ENCODE measurements around the gene CMTM5. TPM values are rescaled to one million over a fixed set of nuclear protein-coding genes. Genes with fewer than 3 reads are reported as not detected.
"Not testable (repeated sequence)": the region's sequence is repeated elsewhere in the genome, so short reads cannot be mapped to it uniquely, and the experiment has no call there.

The CMTM5 gene
- total RNA-seq, 3 donors from 2014 or later (not counting 1 experiment from before 2014, with no cell fraction given) = 2.9 to 4.5 TPM; not detected in 1

DNA sequence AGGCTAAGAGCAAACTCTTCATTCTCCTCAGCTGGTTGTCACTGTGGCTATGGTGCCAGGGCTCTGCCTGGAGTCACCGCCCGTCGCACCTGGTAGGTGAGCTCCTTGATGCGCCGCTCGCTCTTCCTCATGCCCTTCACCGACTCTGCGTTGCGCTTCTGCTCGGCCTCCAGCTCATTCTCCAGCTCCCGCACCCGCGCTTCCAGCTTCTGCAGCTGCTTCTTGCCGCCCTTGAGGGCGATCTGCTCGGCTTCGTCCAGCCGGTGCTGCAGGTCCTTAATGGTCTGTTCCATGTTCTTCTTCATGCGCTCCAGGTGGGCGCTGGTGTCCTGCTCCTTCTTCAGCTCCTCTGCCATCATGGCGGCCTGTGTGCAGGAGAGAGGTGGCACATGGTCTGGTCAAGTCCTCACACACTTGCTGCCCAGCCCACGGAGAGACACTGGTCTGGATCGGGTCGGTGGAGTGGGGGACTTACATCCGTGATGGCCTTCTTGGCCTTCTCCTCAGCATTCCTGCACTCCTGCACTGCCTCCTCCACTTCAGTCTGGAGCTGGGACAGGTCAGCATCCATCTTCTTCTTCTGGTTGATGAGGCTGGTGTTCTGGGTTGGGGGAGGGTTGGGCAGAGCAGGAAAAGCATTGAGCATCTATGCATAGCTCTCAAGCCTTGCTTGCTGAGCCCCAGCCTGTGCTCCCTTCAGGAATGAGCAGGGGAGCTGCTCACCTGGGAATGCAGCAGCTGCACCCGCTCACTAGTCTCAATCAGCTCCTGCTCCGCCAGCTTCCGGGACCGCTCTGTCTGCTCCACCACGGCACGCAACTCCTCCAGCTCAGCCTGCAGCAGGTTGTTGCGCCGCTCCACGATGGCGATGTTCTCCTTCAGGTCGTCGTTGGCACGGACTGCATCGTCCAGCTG is 38.3 kb downstream of the CMTM5 start:
- DNase-seq = no peak
- H3K27me3 ChIP-seq (ENCODE audit: control insufficient read depth, insufficient read depth, low read length) = no peaks in the 10 kb centered on the region
- intact Hi-C loops (cut with micrococcal nuclease) = no loop called here

DNA sequence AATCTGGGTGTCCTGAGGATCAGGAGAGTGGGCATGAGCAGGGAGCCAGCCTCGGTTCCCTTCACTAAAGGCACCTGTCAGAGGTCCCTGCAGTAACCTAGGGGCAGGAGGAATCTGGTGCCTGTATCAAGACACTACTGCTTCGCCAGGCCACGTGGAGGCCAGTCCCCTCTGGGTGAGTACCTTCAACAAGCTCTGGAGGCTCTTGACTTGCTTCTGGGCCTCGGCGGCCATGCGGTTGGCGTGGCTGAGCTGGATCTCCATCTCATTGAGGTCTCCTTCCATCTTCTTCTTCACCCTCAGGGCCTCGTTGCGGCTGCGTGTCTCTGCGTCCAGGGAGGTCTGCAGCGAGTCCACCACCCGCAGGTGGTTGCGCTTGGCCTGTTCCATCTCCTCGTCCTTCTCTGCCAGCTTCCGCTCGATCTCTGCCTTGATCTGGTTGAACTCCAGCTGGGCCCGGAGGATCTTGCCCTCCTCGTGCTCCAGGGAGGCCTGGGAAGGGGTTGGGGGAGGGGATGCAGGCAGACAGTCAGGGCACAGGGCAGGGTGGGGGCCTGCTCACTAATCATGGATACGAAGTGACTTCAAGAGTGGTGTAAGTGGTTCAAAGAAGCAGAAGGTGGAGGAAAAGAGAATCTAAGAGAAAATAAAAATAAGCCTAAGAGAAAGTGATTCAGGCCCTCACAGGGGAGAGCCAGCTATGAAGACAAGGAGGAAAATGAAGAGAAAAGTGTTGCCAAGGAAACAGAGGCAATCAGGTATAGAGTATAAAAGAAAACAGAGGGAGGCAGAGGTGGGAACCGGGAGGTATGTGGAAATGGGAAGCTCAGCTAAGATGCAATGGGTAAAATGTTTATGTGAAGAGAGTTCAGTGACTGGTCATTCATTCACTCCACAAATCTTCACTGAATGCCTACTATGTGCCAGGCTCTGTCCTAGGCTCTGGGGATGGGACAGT is 39.3 kb downstream of the CMTM5 start:
- no peaks in the 10 kb centered on the region for H3K27me3 Mint-ChIP-seq (ENCODE audit: low read depth in 2 of 2)

More for the DNA sequence above, 38.3 kb downstream of the CMTM5 start:
- ATAC-seq = no peak
- Histone ChIP-seq H3K27ac (ENCODE audit: low read length) (no peak overlapping the region), H3K4me3 (ENCODE audit: low read length) (no peak overlapping the region), H3K4me1 (ENCODE audit: control insufficient read depth, insufficient read depth, low read length) (no peaks in the 10 kb centered on the region), H3K9me3 (ENCODE audit: control insufficient read depth, insufficient read depth, low read length) (no peaks in the 10 kb centered on the region), H3K36me3 (ENCODE audit: control insufficient read depth, insufficient read depth, low read length) (no peaks in the 10 kb centered on the region)
- H3K9me3 Mint-ChIP-seq = no peaks in the 10 kb centered on the region
- H3K36me3 Mint-ChIP-seq = no peaks in the 10 kb centered on the region
- TF ChIP-seq, protein P1, sequence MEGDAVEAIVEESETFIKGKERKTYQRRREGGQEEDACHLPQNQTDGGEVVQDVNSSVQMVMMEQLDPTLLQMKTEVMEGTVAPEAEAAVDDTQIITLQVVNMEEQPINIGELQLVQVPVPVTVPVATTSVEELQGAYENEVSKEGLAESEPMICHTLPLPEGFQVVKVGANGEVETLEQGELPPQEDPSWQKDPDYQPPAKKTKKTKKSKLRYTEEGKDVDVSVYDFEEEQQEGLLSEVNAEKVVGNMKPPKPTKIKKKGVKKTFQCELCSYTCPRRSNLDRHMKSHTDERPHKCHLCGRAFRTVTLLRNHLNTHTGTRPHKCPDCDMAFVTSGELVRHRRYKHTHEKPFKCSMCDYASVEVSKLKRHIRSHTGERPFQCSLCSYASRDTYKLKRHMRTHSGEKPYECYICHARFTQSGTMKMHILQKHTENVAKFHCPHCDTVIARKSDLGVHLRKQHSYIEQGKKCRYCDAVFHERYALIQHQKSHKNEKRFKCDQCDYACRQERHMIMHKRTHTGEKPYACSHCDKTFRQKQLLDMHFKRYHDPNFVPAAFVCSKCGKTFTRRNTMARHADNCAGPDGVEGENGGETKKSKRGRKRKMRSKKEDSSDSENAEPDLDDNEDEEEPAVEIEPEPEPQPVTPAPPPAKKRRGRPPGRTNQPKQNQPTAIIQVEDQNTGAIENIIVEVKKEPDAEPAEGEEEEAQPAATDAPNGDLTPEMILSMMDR (IDR thresholded peaks at IDR 0.05) = no peak
- H3K27ac Mint-ChIP-seq = no peak overlapping the region
- 92% methylated on average over 39 of the region's 39 CpGs for WGBS (ENCODE audit: insufficient coverage)
- H3K27me3 Mint-ChIP-seq (ENCODE audit: low read depth in 2 of 2) = peaks cover 0 to 8% of the 10 kb centered on the region in 2 donors
- H3K4me3 Mint-ChIP-seq = no peak overlapping the region
- H3K4me1 Mint-ChIP-seq = no peaks in the 10 kb centered on the region

DNA sequence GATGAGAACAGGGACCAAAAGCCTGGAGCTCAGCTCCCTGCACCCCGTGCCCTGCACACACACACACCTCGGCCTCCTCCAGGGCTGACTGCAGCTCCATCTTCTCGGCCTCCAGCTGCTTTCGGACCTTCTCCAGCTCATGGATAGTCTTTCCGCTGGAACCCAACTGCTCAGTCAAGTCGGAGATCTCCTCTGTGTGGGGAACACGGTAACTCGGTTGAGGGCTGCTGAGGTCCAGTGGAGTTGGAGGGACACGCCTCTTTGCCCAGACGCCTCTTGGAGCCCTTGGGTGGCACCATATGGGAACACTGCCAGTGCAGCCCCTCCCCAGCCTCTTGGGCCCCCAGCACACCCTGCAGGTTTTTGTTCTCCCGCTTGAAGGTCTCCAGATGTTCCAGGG is 40.0 kb downstream of the CMTM5 start:
- Histone ChIP-seq H3K4me3 (ENCODE audit: low read length) (no peak overlapping the region), H3K4me1 (ENCODE audit: control insufficient read depth, insufficient read depth, low read length) (no peaks in the 10 kb centered on the region), H3K36me3 (ENCODE audit: control insufficient read depth, insufficient read depth, low read length) (no peaks in the 10 kb centered on the region), H3K27me3 (ENCODE audit: control insufficient read depth, insufficient read depth, low read length) (no peaks in the 10 kb centered on the region), H3K27ac (ENCODE audit: low read length) (no peak overlapping the region), H3K9me3 (ENCODE audit: control insufficient read depth, insufficient read depth, low read length) (no peaks in the 10 kb centered on the region)
- ATAC-seq (no peak), DNase-seq (no peak)
- intact Hi-C loops (cut with micrococcal nuclease) = no loop called here
- Mint-ChIP-seq H3K27ac (no peak overlapping the region), H3K27me3 (ENCODE audit: low read depth in 2 of 2) (no peaks in the 10 kb centered on the region), H3K4me3 (no peak overlapping the region), H3K36me3 (no peaks in the 10 kb centered on the region), H3K9me3 (no peaks in the 10 kb centered on the region), H3K4me1 (no peaks in the 10 kb centered on the region)
- TF ChIP-seq, protein P1 (IDR thresholded peaks at IDR 0.05) = no peak
- WGBS (ENCODE audit: insufficient coverage) = 85% methylated on average over 11 of the region's 11 CpGs

More for the DNA sequence above, 39.3 kb downstream of the CMTM5 start:
- Histone ChIP-seq H3K4me3 (ENCODE audit: low read length) (no peak overlapping the region), H3K27ac (ENCODE audit: low read length) (no peak overlapping the region), H3K4me1 (ENCODE audit: control insufficient read depth, insufficient read depth, low read length) (no peaks in the 10 kb centered on the region), H3K9me3 (ENCODE audit: control insufficient read depth, insufficient read depth, low read length) (no peaks in the 10 kb centered on the region), H3K27me3 (ENCODE audit: control insufficient read depth, insufficient read depth, low read length) (no peaks in the 10 kb centered on the region), H3K36me3 (ENCODE audit: control insufficient read depth, insufficient read depth, low read length) (no peaks in the 10 kb centered on the region)
- ATAC-seq (no peak), DNase-seq (no peak)
- TF ChIP-seq, protein P1 (IDR thresholded peaks at IDR 0.05) = no peak
- no peak overlapping the region for H3K4me3 Mint-ChIP-seq
- no peak overlapping the region for H3K27ac Mint-ChIP-seq
- intact Hi-C loops (cut with micrococcal nuclease) = no loop called here
- H3K9me3 Mint-ChIP-seq = no peaks in the 10 kb centered on the region
- H3K4me1 Mint-ChIP-seq = no peaks in the 10 kb centered on the region
- WGBS (ENCODE audit: insufficient coverage) = 86% methylated on average over 21 of the region's 21 CpGs
- no peaks in the 10 kb centered on the region for H3K36me3 Mint-ChIP-seq

DNA sequence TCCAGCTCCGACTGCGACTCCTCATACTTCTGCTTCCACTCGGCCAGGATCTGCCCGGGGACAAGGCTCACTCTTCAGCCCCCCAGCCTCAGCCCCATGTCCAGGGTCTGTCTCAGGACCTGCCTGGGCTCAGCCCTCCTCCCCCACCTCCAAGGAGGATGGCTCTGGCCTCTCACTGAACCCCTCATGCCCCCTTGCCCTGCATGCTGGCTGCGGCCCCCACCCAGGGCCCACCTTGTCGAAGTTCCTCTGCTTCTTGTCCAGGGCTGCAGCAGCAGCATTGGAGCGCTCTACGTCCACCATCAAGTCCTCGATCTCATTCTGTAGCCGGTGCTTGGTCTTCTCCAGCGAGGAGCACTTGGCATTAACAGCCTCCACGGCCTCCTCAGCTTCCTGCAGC is 40.4 kb downstream of the CMTM5 start:
- not testable (repeated sequence) for H3K9me3 Mint-ChIP-seq, H3K36me3 Mint-ChIP-seq

More for the DNA sequence above, 40.4 kb downstream of the CMTM5 start:
- H3K4me3 Mint-ChIP-seq; intact Hi-C loops (cut with micrococcal nuclease); H3K9me3 ChIP-seq (ENCODE audit: control insufficient read depth, insufficient read depth, low read length); H3K27me3 Mint-ChIP-seq (ENCODE audit: low read depth in 2 of 2); H3K4me1 Mint-ChIP-seq; H3K27ac ChIP-seq (ENCODE audit: low read length); H3K4me3 ChIP-seq (ENCODE audit: low read length); H3K4me1 ChIP-seq (ENCODE audit: control insufficient read depth, insufficient read depth, low read length); DNase-seq; H3K36me3 ChIP-seq (ENCODE audit: control insufficient read depth, insufficient read depth, low read length); ATAC-seq; H3K27me3 ChIP-seq (ENCODE audit: control insufficient read depth, insufficient read depth, low read length); H3K27ac Mint-ChIP-seq: not testable (repeated sequence)
- WGBS (ENCODE audit: insufficient coverage) = 78% methylated on average over 12 of the region's 12 CpGs
